Type B pancreatic cell (in vitro differentiated cells): Measurements from ENCODE around the gene HMG20A. TPM values are rescaled to one million over a fixed set of nuclear protein-coding genes. Genes with fewer than 3 reads are reported as not detected.

Source experiments
- DNase-seq: peaks from one replicate; pipeline ENCODE4 v3.0.0; 2021; ENCODE audit warnings: mixed read lengths; ENCODE audit not compliant: unreplicated experiment; ENCODE audit errors: extremely low spot score
- H3K27ac Mint-ChIP-seq: 2 replicates; pipeline ENCODE4 v1.8.0; 2021; ENCODE audit warnings: mild to moderate bottlenecking, mixed read lengths
- H3K27me3 Mint-ChIP-seq: 2 replicates; pipeline ENCODE4 v1.8.0; 2021; ENCODE audit warnings: mixed read lengths
- H3K36me3 Mint-ChIP-seq: 2 replicates; pipeline ENCODE4 v1.8.0; 2021; ENCODE audit warnings: mixed read lengths
- H3K4me1 Mint-ChIP-seq: one replicate; pipeline ENCODE4 v1.8.0; 2021; ENCODE audit warnings: mixed read lengths; ENCODE audit not compliant: unreplicated experiment
- H3K4me3 Mint-ChIP-seq: 2 replicates; pipeline ENCODE4 v1.8.0; 2021; ENCODE audit warnings: mild to moderate bottlenecking, mixed read lengths
- H3K9me3 Mint-ChIP-seq: 2 replicates; pipeline ENCODE4 v1.8.0; 2021; ENCODE audit warnings: mixed read lengths
- CTCF ChIP-seq: fragments of 200-600 bp; sonication (generic); conservative IDR thresholded peaks from 2 replicates; pipeline ENCODE4 v1.5.0; 2021; ENCODE audit warnings: antibody characterized with exemption, mild to moderate bottlenecking
- total RNA-seq: library from RNA; stranded (reverse); gene quantifications from 2 replicates; pipeline ENCODE4 v1.2.1, GENCODE V29; 2021; ENCODE audit warnings: low replicate concordance

HMG20A gene
- total RNA-seq, 1 donor from 2014 or later: 48.7 TPM

- H3K4me3 Mint-ChIP-seq: no peak overlapping the region
- no peaks in the 10 kb centered on the region for H3K36me3 Mint-ChIP-seq
- no peak for DNase-seq
- peaks cover 6% of the 10 kb centered on the region for H3K9me3 Mint-ChIP-seq
- TF ChIP-seq CTCF: no peak
- no peak overlapping the region for H3K27ac Mint-ChIP-seq
- H3K27me3 Mint-ChIP-seq: no peaks in the 10 kb centered on the region
- H3K4me1 Mint-ChIP-seq: peaks cover 14% of the 10 kb centered on the region
These were observed 95.4 kb downstream of the HMG20A start for GRCh38 chr15:77516076-77516475.

GRCh38 chr15:77516786-77517185, 96.1 kb downstream of the HMG20A start:
- TF ChIP-seq CTCF: no peak
- Mint-ChIP-seq H3K4me3 (no peak overlapping the region), H3K4me1 (peaks cover 13% of the 10 kb centered on the region)

GRCh38 chr15:77517579-77517978, 96.9 kb downstream of the HMG20A start:
- Mint-ChIP-seq H3K9me3 (no peaks in the 10 kb centered on the region), H3K27me3 (no peaks in the 10 kb centered on the region), H3K4me3 (no peak overlapping the region), H3K4me1 (peaks cover 13% of the 10 kb centered on the region), H3K36me3 (no peaks in the 10 kb centered on the region), H3K27ac (no peak overlapping the region)
- no peak for TF ChIP-seq CTCF
- DNase-seq: no peak

More at GRCh38 chr15:77516786-77517185, 96.1 kb downstream of the HMG20A start:
- H3K9me3 Mint-ChIP-seq: peaks cover 3% of the 10 kb centered on the region
- no peak overlapping the region for H3K27ac Mint-ChIP-seq
- H3K36me3 Mint-ChIP-seq: no peaks in the 10 kb centered on the region
- DNase-seq: no peak
- H3K27me3 Mint-ChIP-seq: no peaks in the 10 kb centered on the region

GRCh38 chr15:77518458-77518857, 97.8 kb downstream of the HMG20A start:
- peaks cover 13% of the 10 kb centered on the region for H3K4me1 Mint-ChIP-seq
- no peak overlapping the region for H3K27ac Mint-ChIP-seq
- TF ChIP-seq CTCF: no peak
- no peaks in the 10 kb centered on the region for H3K9me3 Mint-ChIP-seq
- H3K27me3 Mint-ChIP-seq: no peaks in the 10 kb centered on the region
- no peak overlapping the region for H3K4me3 Mint-ChIP-seq
- no peaks in the 10 kb centered on the region for H3K36me3 Mint-ChIP-seq
- DNase-seq: no peak

GRCh38 chr15:77519540-77519939, 98.9 kb downstream of the HMG20A start:
- no peaks in the 10 kb centered on the region for H3K36me3 Mint-ChIP-seq
- DNase-seq: no peak
- H3K4me1 Mint-ChIP-seq: peaks cover 9% of the 10 kb centered on the region
- H3K9me3 Mint-ChIP-seq: no peaks in the 10 kb centered on the region
- H3K27ac Mint-ChIP-seq: no peak overlapping the region
- no peak for TF ChIP-seq CTCF
- no peaks in the 10 kb centered on the region for H3K27me3 Mint-ChIP-seq
- H3K4me3 Mint-ChIP-seq: no peak overlapping the region

GRCh38 chr15:77521206-77521605, 100.5 kb downstream of the HMG20A start:
- peaks cover 7% of the 10 kb centered on the region for H3K4me1 Mint-ChIP-seq
- no peaks in the 10 kb centered on the region for H3K36me3 Mint-ChIP-seq
- H3K9me3 Mint-ChIP-seq: no peaks in the 10 kb centered on the region
- DNase-seq: no peak
- H3K4me3 Mint-ChIP-seq: no peak overlapping the region
- no peak overlapping the region for H3K27ac Mint-ChIP-seq
- no peaks in the 10 kb centered on the region for H3K27me3 Mint-ChIP-seq
- no peak for TF ChIP-seq CTCF
